Transverse colon (tissue), 4 donors: ENCODE results near the gene SHLD1. TPM values are rescaled to one million over a fixed set of nuclear protein-coding genes. Genes with fewer than 3 reads are reported as not detected.

Experiments used
- DNase-seq: peaks from one replicate; pipeline ENCODE4 v3.0.0-alpha.2; 2019
- H3K27ac ChIP-seq, 4 donors: fragments of 200-600 bp; sonication (generic); 2 replicates each; pipeline ENCODE4 v1.5.1; 2016 to 2018; ENCODE audit warnings: inconsistent platforms in 4 of 4
- H3K27me3 ChIP-seq: fragments of 200-600 bp; sonication (generic); 2 replicates; pipeline ENCODE4 v1.5.1; 2017; ENCODE audit warnings: inconsistent platforms
- H3K36me3 ChIP-seq, 4 donors: fragments of 200-600 bp; sonication (generic); 2 replicates each; pipeline ENCODE4 v1.5.1; 2017 to 2019; ENCODE audit warnings: inconsistent platforms in 4 of 4
- H3K4me1 ChIP-seq, 4 donors: fragments of 200-600 bp; sonication (generic); 2 replicates each; pipeline ENCODE4 v1.5.1; 2017 to 2020; ENCODE audit warnings: inconsistent platforms in 4 of 4
- H3K4me3 ChIP-seq, 4 donors: fragments of 200-600 bp; sonication (generic); 1 replicate in 1 of 4; 2 replicates in 3 of 4; pipeline versions ENCODE4 v1.5.1 to v1.6.1; 2017 to 2019; ENCODE audit warnings: inconsistent platforms in 4 of 4
- H3K9me3 ChIP-seq, 2 donors: fragments of 200-600 bp; sonication (generic); 2 replicates each; pipeline ENCODE4 v1.5.1; 2017 to 2019; ENCODE audit warnings: inconsistent platforms in 2 of 2
- EP300 ChIP-seq: sonication (generic); formaldehyde crosslinking; IDR thresholded peaks from one replicate; pipeline ENCODE4 v1.6.1; 2017; ENCODE audit warnings: antibody characterized with exemption, low read depth
- POLR2A ChIP-seq: fragments of 450-650 bp; IDR thresholded peaks from one replicate; pipeline ENCODE4 v1.6.1; 2016; ENCODE audit warnings: antibody characterized with exemption, mild to moderate bottlenecking, moderate library complexity
- POLR2AphosphoS5 ChIP-seq, 3 donors: sonication (generic); formaldehyde crosslinking; IDR thresholded peaks; one replicate each; pipeline ENCODE4 v1.6.1; 2016; ENCODE audit warnings: antibody characterized with exemption in 3 of 3
- WGBS, 2 donors: methylation state at CpG; one replicate each; pipeline ENCODE4 v1.1.5; 2018; ENCODE audit warnings: low coverage in 1 of 2; 5-methylcytosine and 5-hydroxymethylcytosine counted together
- in situ Hi-C, 4 donors: fragments of 200-750 bp; cut with MboI; loops; one replicate each; pipeline versions ENCODE4 v1.15.0 to v1.15.1; 2017; ENCODE audit warnings: low sequenced_read_pairs in 3 of 4, low pct_ligation_motif_present in 1 of 4, low pct_unique_long_range_greater_than_20kb in 1 of 4
- intact Hi-C: fragments of 100-400 bp; cut with DNase I; formaldehyde crosslinking; loops from one replicate; pipeline ENCODE4 v1.15.1; 2023; ENCODE audit warnings: low total_unique reads
- total RNA-seq, 4 donors: library from RNA; depleted of rRNA; stranded (reverse); fragments of >200 nt; gene quantifications; one replicate each; pipeline ENCODE4 v1.1.0, GENCODE V29; 2016
- TF ChIP-seq, protein P1 (sequence below), 5 experiments: fragments of 200-600 bp in 3 of 5; fragments of 450-650 bp in 2 of 5; sonication (generic) in 3 of 5; IDR thresholded peaks; 1 replicate in 2 of 5; 2 replicates in 3 of 5; pipeline ENCODE4 v1.5.1; 2016 to 2017; ENCODE audit warnings: antibody characterized with exemption in 5 of 5, inconsistent platforms in 3 of 5, mild to moderate bottlenecking in 2 of 5, moderate library complexity in 1 of 5

The SHLD1 gene
- total RNA-seq, 4 donors from 2014 or later, result 3.0 to 43.8 (median 6.8) TPM; not detected in 1

DNA sequence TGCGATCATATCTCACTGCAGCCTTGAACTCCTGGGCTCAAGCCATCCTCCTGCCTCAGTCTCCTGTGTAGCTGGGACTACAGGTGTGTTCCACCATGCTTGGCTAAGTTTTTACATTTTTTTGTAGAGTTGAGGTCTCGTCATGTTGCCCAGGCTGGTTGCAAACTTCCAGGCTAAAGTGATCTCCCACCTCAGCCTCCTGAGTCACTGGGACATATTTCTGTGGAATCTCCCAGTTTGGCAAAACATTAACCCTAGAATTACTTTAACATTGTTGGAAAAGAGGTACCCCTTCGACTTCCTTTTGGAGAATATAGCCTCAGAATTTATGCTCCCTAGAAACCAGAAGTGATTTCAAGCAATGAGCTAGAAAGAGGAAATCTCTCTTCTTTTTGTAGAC is 57.2 kb downstream of the SHLD1 start:
- WGBS, 2 donors, result 92 to 97% methylated on average over 3 of the region's 3 CpGs
- Histone ChIP-seq H3K27ac (no peak overlapping the region), H3K27me3 (no peaks in the 10 kb centered on the region), H3K4me1 (peaks cover 6 to 18% (median 12%) of the 10 kb centered on the region in 4 donors), H3K4me3 (no peak overlapping the region), H3K36me3 (no peaks in the 10 kb centered on the region), H3K9me3 (no peaks in the 10 kb centered on the region)
- TF ChIP-seq POLR2AphosphoS5 (IDR thresholded peaks at IDR 0.05) (no peak), POLR2A (no peak), EP300 (no peak)
- TF ChIP-seq, protein P1, sequence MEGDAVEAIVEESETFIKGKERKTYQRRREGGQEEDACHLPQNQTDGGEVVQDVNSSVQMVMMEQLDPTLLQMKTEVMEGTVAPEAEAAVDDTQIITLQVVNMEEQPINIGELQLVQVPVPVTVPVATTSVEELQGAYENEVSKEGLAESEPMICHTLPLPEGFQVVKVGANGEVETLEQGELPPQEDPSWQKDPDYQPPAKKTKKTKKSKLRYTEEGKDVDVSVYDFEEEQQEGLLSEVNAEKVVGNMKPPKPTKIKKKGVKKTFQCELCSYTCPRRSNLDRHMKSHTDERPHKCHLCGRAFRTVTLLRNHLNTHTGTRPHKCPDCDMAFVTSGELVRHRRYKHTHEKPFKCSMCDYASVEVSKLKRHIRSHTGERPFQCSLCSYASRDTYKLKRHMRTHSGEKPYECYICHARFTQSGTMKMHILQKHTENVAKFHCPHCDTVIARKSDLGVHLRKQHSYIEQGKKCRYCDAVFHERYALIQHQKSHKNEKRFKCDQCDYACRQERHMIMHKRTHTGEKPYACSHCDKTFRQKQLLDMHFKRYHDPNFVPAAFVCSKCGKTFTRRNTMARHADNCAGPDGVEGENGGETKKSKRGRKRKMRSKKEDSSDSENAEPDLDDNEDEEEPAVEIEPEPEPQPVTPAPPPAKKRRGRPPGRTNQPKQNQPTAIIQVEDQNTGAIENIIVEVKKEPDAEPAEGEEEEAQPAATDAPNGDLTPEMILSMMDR (IDR thresholded peaks at IDR 0.05), result no peak
- intact Hi-C loops, result no loop called here
- DNase-seq, result no peak
- in situ Hi-C loops, result no loop called here

DNA sequence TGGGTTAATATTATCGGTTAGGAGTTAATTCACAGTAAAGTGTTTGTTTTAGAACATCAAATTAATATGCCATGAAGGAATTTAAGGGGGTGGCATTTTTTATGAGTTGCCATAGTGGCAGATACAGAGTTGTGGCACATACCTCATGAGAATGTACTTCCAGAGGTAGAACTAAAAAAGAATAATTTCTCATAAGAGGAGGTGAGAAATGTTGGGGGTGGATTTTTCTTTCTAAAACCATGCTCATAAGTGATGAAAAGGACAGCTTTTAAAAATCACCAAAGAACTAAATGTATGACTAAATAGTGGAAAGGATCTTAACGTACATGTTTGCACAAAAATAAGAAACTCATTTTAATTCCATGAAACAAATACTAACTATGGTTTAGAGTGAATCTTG is 58.7 kb downstream of the SHLD1 start:
- no peaks in the 10 kb centered on the region for H3K27me3 ChIP-seq
- H3K4me3 ChIP-seq, result no peak overlapping the region
- H3K36me3 ChIP-seq, result no peaks in the 10 kb centered on the region
- intact Hi-C loops, result no loop called here
- TF ChIP-seq POLR2AphosphoS5 (IDR thresholded peaks at IDR 0.05) (no peak), POLR2A (no peak), EP300 (no peak)
- TF ChIP-seq, protein P1 (IDR thresholded peaks at IDR 0.05), result no peak
- H3K27ac ChIP-seq, result no peak overlapping the region
- peaks cover 5 to 14% (median 11%) of the 10 kb centered on the region in 4 donors for H3K4me1 ChIP-seq
- 74 to 100% methylated on average over 2 of the region's 2 CpGs for WGBS, 2 donors
- in situ Hi-C loops, result no loop called here
- no peak for DNase-seq
- no peaks in the 10 kb centered on the region for H3K9me3 ChIP-seq

- H3K27me3 ChIP-seq, result no peaks in the 10 kb centered on the region
- H3K4me1 ChIP-seq, result peaks cover 0 to 9% (median 8%) of the 10 kb centered on the region in 4 donors
- intact Hi-C loops (no loop called here), in situ Hi-C loops (no loop called here)
- H3K27ac ChIP-seq, result no peak overlapping the region
- H3K9me3 ChIP-seq, result no peaks in the 10 kb centered on the region
- 92% methylated on average over 5 of the region's 5 CpGs; no CpG with 5 or more reads in 1 of the 2 donors for WGBS, 2 donors
- DNase-seq, result no peak
- TF ChIP-seq POLR2AphosphoS5 (IDR thresholded peaks at IDR 0.05), result no peak
- no peak for TF ChIP-seq EP300
- no peak for TF ChIP-seq POLR2A
- TF ChIP-seq, protein P1 (IDR thresholded peaks at IDR 0.05), result no peak
- no peak overlapping the region for H3K4me3 ChIP-seq
- H3K36me3 ChIP-seq, result no peaks in the 10 kb centered on the region
Observed at GRCh38 chr20:5809495-5809894, 59.3 kb downstream of the SHLD1 start.

- Histone ChIP-seq H3K4me1 (no peaks in the 10 kb centered on the region), H3K27me3 (no peaks in the 10 kb centered on the region), H3K27ac (no peak overlapping the region), H3K4me3 (no peak overlapping the region), H3K36me3 (no peaks in the 10 kb centered on the region), H3K9me3 (no peaks in the 10 kb centered on the region)
- DNase-seq, result no peak
- intact Hi-C loops (no loop called here), in situ Hi-C loops (no loop called here)
- WGBS, 2 donors, result 91 to 92% methylated on average over 2 to 5 of the region's 5 CpGs
- TF ChIP-seq, protein P1 (IDR thresholded peaks at IDR 0.05), result no peak
- TF ChIP-seq POLR2AphosphoS5 (IDR thresholded peaks at IDR 0.05) (no peak), EP300 (no peak), POLR2A (no peak)
Observed at GRCh38 chr20:5810800-5811422, 60.7 kb downstream of the SHLD1 start.
